SH-SY5Y (cell line): ENCODE results near the gene OR5V1.

Experiments used
- GATA2 ChIP-seq: IDR thresholded peaks from 2 replicates; pipeline ENCODE4 v1.6.1; 2011; ENCODE audit warnings: mild to moderate bottlenecking, low read depth, low read length
- GATA3 ChIP-seq: IDR thresholded peaks from 2 replicates; pipeline ENCODE4 v1.6.1; 2011; ENCODE audit warnings: low read depth, mild to moderate bottlenecking, low read length, moderate library complexity

GRCh38 chr6:29388533-29388932 is 19.9 kb upstream of the OR5V1 start:
- TF ChIP-seq GATA2, result no peak
- no peak for TF ChIP-seq GATA3
